Cardiac muscle cell (in vitro differentiated cells and primary cell): ENCODE results near the gene CPB2. TPM values are rescaled to one million over a fixed set of nuclear protein-coding genes. Genes with fewer than 3 reads are reported as not detected.

ENCODE experiments used
- DNase-seq, 2 donors: peaks; one replicate each; pipeline versions ENCODE4 v3.0.0 to v3.0.0-alpha.2; 2010 to 2017; ENCODE audit warnings: low read depth in 1 of 2, low spot score in 1 of 2
- H3K27ac ChIP-seq: fragments of 200-600 bp; sonication (generic); 2 replicates; pipeline ENCODE4 v1.5.1; 2016
- H3K27me3 ChIP-seq: fragments of 200-600 bp; sonication (generic); 2 replicates; pipeline ENCODE4 v1.6.0; 2016; ENCODE audit warnings: control low read depth
- H3K36me3 ChIP-seq: fragments of 200-600 bp; sonication (generic); 2 replicates; pipeline ENCODE4 v1.5.1; 2016; ENCODE audit warnings: control low read depth
- H3K4me1 ChIP-seq: fragments of 200-600 bp; sonication (generic); 2 replicates; pipeline ENCODE4 v1.8.1; 2017; ENCODE audit warnings: low read depth, mild to moderate bottlenecking, mixed run types
- H3K4me3 ChIP-seq: fragments of 200-600 bp; sonication (generic); 2 replicates; pipeline ENCODE4 v1.5.1; 2016; ENCODE audit warnings: mild to moderate bottlenecking
- H3K9me3 ChIP-seq: fragments of 200-600 bp; sonication (generic); 2 replicates; pipeline ENCODE4 v1.5.1; 2017; ENCODE audit warnings: low read depth, mild to moderate bottlenecking, control low read depth
- polyA plus RNA-seq: library from polyadenylated mRNA; unstranded; fragments of >200 nt; fragmentation: Nextera tagmentation; extraction: Ambion mirVana; gene quantifications from 2 replicates; pipeline ENCODE4 v1.2.1, GENCODE V29; 2016
- total RNA-seq: library from RNA; depleted of rRNA; stranded (reverse); fragments of >200 nt; gene quantifications from 2 replicates; pipeline ENCODE4 v1.2.3, GENCODE V29; 2016
- TF ChIP-seq, protein P1 (sequence below): IDR thresholded peaks from 2 replicates; pipeline ENCODE4 v1.5.1; 2012; ENCODE audit warnings: low read depth, mild to moderate bottlenecking, low read length

Gene CPB2
- total and polyA plus RNA-seq, 2 experiments from 2014 or later, result not detected

DNA sequence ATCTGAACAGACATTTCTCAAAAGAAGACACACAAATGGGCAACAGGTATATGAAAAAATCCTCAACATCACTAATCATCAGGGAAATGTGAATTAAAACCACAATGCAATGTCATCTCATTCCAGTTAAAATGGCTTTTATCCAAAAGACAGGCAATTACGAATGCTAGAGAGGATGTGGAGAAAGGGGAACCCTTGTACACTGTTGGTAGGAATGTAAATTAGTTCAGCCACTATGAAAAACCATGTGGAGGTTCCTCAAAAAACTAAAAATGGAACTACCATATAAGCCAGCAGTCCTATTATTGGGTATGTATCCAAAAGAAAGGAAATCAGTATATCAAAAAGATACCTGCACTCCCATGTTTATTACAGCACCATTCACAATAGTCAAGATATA is 27.6 kb downstream of the CPB2 start:
- no peaks in the 10 kb centered on the region for H3K27me3 ChIP-seq
- H3K9me3 ChIP-seq, result no peaks in the 10 kb centered on the region
- H3K36me3 ChIP-seq, result no peaks in the 10 kb centered on the region
- DNase-seq, result no peak
- no peak overlapping the region for H3K4me3 ChIP-seq
- TF ChIP-seq, protein P1, sequence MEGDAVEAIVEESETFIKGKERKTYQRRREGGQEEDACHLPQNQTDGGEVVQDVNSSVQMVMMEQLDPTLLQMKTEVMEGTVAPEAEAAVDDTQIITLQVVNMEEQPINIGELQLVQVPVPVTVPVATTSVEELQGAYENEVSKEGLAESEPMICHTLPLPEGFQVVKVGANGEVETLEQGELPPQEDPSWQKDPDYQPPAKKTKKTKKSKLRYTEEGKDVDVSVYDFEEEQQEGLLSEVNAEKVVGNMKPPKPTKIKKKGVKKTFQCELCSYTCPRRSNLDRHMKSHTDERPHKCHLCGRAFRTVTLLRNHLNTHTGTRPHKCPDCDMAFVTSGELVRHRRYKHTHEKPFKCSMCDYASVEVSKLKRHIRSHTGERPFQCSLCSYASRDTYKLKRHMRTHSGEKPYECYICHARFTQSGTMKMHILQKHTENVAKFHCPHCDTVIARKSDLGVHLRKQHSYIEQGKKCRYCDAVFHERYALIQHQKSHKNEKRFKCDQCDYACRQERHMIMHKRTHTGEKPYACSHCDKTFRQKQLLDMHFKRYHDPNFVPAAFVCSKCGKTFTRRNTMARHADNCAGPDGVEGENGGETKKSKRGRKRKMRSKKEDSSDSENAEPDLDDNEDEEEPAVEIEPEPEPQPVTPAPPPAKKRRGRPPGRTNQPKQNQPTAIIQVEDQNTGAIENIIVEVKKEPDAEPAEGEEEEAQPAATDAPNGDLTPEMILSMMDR, result no peak
- no peaks in the 10 kb centered on the region for H3K4me1 ChIP-seq
- H3K27ac ChIP-seq, result no peak overlapping the region

DNA sequence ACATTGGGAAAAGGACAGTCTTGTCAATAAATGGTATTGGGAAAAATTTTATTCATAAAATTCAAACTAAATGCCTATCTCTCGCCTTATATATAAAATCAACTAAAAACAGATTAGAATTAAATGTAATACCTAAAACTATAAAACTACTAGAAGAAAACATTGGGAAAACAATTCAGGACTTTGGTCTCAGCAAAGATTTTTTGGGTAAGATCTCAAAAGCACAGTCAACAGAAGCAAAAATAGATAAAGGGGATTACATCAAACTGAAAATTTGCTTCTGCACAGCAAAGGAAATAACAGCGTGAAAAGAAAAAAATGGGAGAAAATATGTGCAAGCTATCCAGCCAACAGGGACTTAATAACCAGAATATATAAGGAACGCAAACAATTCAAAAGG is 28.0 kb downstream of the CPB2 start:
- Histone ChIP-seq H3K9me3 (no peaks in the 10 kb centered on the region), H3K4me3 (no peak overlapping the region), H3K36me3 (no peaks in the 10 kb centered on the region), H3K4me1 (no peaks in the 10 kb centered on the region), H3K27ac (no peak overlapping the region), H3K27me3 (no peaks in the 10 kb centered on the region)
- no peak for DNase-seq
- TF ChIP-seq, protein P1, result no peak

DNA sequence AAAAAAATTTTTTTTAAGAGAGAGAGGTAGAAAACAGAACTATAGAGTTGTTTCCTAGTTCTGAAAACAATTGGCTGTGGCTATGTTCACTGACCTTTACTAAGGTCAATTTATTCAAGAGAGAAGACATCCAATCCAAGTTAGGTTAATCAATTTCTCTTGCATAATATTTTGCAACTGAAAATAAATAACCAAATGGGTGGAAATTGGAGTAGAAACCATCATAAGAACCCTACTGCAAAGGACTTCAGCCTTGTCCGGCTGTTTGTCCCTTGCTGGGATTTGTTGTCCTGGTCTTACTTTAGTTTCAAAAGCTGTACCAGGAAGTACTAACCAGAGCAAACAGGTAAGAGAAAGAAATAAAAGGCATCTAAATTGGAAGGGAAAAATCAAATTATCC is 29.0 kb downstream of the CPB2 start:
- Histone ChIP-seq H3K4me3 (no peak overlapping the region), H3K27ac (no peak overlapping the region), H3K9me3 (no peaks in the 10 kb centered on the region), H3K27me3 (no peaks in the 10 kb centered on the region), H3K36me3 (no peaks in the 10 kb centered on the region), H3K4me1 (no peaks in the 10 kb centered on the region)
- TF ChIP-seq, protein P1, result no peak
- no peak for DNase-seq

DNA sequence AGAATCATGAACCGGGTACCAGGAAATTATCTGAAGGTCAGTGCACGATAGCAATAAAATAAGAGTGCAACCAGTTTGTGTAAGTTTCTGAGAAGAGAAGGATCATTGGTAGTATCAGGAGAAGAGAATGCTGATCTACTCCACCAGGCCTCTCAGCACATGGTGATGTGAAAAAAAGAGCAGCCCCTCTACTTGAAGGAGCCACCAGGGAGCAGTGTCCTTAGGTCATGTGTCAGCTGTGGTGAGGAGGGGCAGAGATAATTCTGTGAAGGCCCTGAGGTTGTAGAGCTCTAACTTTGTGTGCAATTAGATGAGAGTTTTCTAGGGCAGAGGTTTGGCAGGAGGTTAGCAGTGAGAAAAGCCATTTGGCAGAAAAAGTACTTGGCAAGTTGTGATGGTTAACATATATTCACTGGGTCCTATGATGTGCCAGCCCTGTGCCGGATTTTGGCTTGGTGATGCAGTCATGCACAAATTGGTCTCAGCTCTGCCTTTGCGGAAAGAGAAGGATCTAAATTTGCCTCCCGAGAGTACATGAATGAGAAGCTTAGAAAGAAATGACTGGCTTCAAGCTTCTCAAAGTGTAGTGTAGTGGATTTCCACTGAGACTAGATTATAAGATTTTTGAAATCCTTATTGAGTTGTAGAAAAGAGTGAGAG is 33.1 kb downstream of the CPB2 start:
- Histone ChIP-seq H3K9me3 (no peaks in the 10 kb centered on the region), H3K27me3 (no peaks in the 10 kb centered on the region), H3K4me1 (no peaks in the 10 kb centered on the region), H3K4me3 (no peak overlapping the region), H3K27ac (no peak overlapping the region), H3K36me3 (no peaks in the 10 kb centered on the region)
- TF ChIP-seq, protein P1, result no peak
- no peak for DNase-seq

DNA sequence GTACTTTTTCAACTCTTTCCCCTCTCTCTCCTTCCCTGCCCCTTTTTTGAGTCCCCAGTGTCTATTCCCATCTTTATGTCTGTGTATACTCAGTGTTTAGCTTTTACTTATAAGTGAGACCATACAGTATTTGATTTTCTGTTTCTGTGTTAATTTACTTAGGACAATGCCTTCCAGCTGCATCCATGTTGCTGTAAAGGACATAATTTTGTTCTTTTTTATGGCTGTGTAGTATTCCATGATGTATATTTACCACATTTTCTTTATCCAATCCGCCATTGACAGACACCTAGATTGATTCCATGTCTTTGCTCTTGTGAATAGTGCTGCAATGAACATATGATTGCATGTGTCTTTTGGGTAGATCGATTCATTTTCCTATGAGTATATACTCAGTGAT is 41.5 kb downstream of the CPB2 start:
- no peak for DNase-seq
- Histone ChIP-seq H3K27me3 (no peaks in the 10 kb centered on the region), H3K4me3 (no peak overlapping the region), H3K36me3 (no peaks in the 10 kb centered on the region), H3K27ac (no peak overlapping the region), H3K4me1 (peaks cover 4% of the 10 kb centered on the region), H3K9me3 (no peaks in the 10 kb centered on the region)
- TF ChIP-seq, protein P1, result no peak
